ENCODE results near the gene RTBDN. TPM values are rescaled to one million over a fixed set of nuclear protein-coding genes. Genes with fewer than 3 reads are reported as not detected.
"Not testable (repeated sequence)": the region's sequence is repeated elsewhere in the genome, so short reads cannot be mapped to it uniquely, and the experiment has no call there.

RTBDN gene
- polyA plus RNA-seq, 4 donors: 0.64 to 1.7 (median 0.67) TPM; not detected in 1

DNA sequence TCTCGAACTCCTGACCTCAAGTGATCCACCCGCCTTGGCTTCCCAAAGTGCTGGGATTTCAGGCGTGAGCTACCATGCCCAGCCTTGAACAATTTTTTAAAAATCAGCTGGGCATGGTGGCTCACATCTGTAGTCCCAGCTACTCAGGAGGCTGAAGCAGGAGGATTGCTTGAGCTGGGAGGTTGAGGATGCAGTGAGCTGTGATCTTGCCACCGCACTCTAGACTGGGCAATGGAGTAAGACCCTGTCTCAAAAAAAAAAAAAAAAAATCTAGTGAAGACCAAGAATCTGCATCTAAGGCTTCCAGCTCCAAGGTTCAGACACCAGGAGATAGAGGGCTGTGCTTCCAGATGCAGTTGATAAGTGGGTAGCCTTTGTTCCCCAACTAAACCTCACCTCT lies 29.8 kb upstream of the RTBDN start:
- WGBS, 3 donors: 86 to 91% (median 88%) methylated on average over 4 of the region's 4 CpGs
- H3K27me3 ChIP-seq (ENCODE audit: control insufficient read depth in 3 of 3, insufficient read depth in 3 of 3, low read length in 3 of 3): peaks cover 0 to 3% (median 0%) of the 10 kb centered on the region in 3 donors
- DNase-seq (no peak), FAIRE-seq (no peak)
- H3K36me3 ChIP-seq (ENCODE audit: control insufficient read depth in 3 of 3, insufficient read depth in 2 of 3, low read depth in 1 of 3, low read length in 3 of 3): no peaks in the 10 kb centered on the region
- no peak overlapping the region for H3K4me3 ChIP-seq (ENCODE audit: low read depth in 1 of 3, low read length in 3 of 3)
- H3K9me3 ChIP-seq (ENCODE audit: control insufficient read depth in 2 of 2, insufficient read depth in 1 of 2, low read depth in 1 of 2, low read length in 1 of 2): no peaks in the 10 kb centered on the region
- no peak overlapping the region for H3K27ac ChIP-seq (ENCODE audit: low read depth in 1 of 3, low read length in 2 of 3)
- no peaks in the 10 kb centered on the region for H3K4me1 ChIP-seq (ENCODE audit: control insufficient read depth in 3 of 3, insufficient read depth in 2 of 3, low read depth in 1 of 3, low read length in 2 of 3)

DNA sequence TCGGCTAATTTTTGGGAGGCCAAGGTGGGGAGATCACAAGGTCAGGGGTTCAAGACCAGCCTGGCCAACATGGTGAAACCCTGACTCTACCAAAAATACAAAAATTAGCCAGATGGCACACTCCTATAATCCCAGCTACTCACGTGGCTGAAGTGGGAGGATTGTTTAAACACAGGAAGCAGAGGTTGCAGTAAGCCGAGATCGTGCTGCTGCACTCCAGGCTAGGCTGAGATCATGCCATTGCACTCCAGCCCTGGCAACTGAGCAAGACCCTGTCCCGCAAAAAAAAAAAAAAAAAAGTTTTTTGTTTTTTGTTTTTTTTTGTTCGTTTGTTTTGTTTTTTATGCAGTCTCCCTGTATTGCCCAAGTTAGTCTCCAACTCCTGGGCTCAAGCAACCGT lies 25.2 kb upstream of the RTBDN start:
- DNase-seq: no peak
- Histone ChIP-seq H3K27me3 (ENCODE audit: control insufficient read depth in 3 of 3, insufficient read depth in 3 of 3, low read length in 3 of 3) (no peaks in the 10 kb centered on the region), H3K4me1 (ENCODE audit: control insufficient read depth in 3 of 3, insufficient read depth in 2 of 3, low read depth in 1 of 3, low read length in 2 of 3) (no peaks in the 10 kb centered on the region), H3K36me3 (ENCODE audit: control insufficient read depth in 3 of 3, insufficient read depth in 2 of 3, low read depth in 1 of 3, low read length in 3 of 3) (no peaks in the 10 kb centered on the region), H3K27ac (ENCODE audit: low read depth in 1 of 3, low read length in 2 of 3) (no peak overlapping the region), H3K9me3 (ENCODE audit: control insufficient read depth in 2 of 2, insufficient read depth in 1 of 2, low read depth in 1 of 2, low read length in 1 of 2) (no peaks in the 10 kb centered on the region), H3K4me3 (ENCODE audit: low read depth in 1 of 3, low read length in 3 of 3) (no peak overlapping the region)
- 59 to 61% (median 60%) methylated on average over 6 to 7 of the region's 7 CpGs for WGBS, 3 donors
- FAIRE-seq: no peak

DNA sequence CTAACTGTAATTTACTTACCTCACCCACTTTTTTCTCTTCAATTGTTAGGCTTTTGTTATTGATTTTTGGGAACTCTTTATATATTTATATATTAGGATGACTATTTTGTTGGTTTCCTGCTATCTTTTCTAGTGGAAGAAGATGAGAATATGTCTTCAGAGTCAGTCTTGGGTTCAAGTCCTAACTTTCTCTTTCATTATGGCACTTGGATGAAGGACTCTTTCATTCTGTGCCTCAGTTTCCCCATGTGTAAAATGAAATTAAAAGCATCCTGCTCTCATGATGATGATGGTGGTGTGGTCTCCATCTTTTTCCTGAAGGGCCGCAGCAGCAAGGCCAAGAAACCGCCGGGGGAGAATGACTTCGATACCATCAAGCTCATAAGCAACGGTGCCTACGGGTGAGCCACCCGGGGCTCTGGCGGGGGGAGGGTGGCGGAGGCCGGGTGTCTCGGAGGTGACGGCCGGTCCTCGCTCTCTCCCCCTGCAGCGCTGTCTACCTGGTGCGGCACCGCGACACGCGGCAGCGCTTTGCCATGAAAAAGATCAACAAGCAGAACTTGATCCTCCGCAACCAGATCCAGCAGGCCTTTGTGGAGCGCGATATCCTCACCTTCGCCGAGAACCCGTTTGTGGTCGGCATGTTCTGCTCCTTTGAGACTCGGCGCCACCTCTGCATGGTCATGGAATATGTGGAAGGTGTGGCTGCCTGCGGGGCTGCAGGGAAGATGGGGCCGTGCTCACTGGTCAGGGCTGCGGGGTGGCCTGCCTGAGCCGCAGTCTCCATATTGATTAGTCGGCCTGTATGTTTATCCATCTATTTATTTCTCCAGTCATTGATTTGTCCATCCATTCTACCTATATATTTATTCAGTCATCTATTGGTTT lies 23.9 kb upstream of the RTBDN start:
- no peaks in the 10 kb centered on the region for H3K4me1 ChIP-seq (ENCODE audit: control insufficient read depth in 3 of 3, insufficient read depth in 2 of 3, low read depth in 1 of 3, low read length in 2 of 3)
- DNase-seq: no peak
- H3K27ac ChIP-seq (ENCODE audit: low read depth in 1 of 3, low read length in 2 of 3): no peak overlapping the region
- no peaks in the 10 kb centered on the region for H3K36me3 ChIP-seq (ENCODE audit: control insufficient read depth in 3 of 3, insufficient read depth in 2 of 3, low read depth in 1 of 3, low read length in 3 of 3)
- FAIRE-seq: no peak
- no peak overlapping the region for H3K4me3 ChIP-seq (ENCODE audit: low read depth in 1 of 3, low read length in 3 of 3)
- H3K27me3 ChIP-seq (ENCODE audit: control insufficient read depth in 3 of 3, insufficient read depth in 3 of 3, low read length in 3 of 3): no peaks in the 10 kb centered on the region
- WGBS, 3 donors: 92 to 94% (median 93%) methylated on average over 35 of the region's 35 CpGs
- H3K9me3 ChIP-seq (ENCODE audit: control insufficient read depth in 2 of 2, insufficient read depth in 1 of 2, low read depth in 1 of 2, low read length in 1 of 2): no peaks in the 10 kb centered on the region

DNA sequence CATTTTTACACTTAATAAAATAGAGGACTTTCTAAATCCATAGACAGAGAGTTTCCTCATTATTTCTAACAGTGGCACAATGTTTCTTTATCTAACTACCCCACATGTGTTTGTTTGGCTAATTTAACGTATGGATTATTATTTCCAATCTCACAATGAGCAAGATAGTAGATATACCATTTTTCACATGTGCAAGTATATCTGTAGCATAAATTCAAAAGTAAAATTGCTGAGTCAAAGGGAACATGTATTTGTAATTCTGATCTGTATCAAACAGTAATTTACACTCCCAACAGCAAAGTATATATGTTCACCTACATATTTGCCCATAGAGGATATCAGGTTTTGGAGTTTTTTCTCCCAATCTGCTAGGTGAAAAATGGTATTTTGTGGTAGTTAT lies 22.3 kb upstream of the RTBDN start:
- Histone ChIP-seq H3K4me3 (ENCODE audit: low read depth in 1 of 3, low read length in 3 of 3) (no peak overlapping the region), H3K4me1 (ENCODE audit: control insufficient read depth in 3 of 3, insufficient read depth in 2 of 3, low read depth in 1 of 3, low read length in 2 of 3) (no peaks in the 10 kb centered on the region), H3K27me3 (ENCODE audit: control insufficient read depth in 3 of 3, insufficient read depth in 3 of 3, low read length in 3 of 3) (no peaks in the 10 kb centered on the region), H3K36me3 (ENCODE audit: control insufficient read depth in 3 of 3, insufficient read depth in 2 of 3, low read depth in 1 of 3, low read length in 3 of 3) (no peaks in the 10 kb centered on the region), H3K9me3 (ENCODE audit: control insufficient read depth in 2 of 2, insufficient read depth in 1 of 2, low read depth in 1 of 2, low read length in 1 of 2) (no peaks in the 10 kb centered on the region), H3K27ac (ENCODE audit: low read depth in 1 of 3, low read length in 2 of 3) (no peak overlapping the region)
- DNase-seq (no peak), FAIRE-seq (no peak)
- WGBS, 3 donors: 42 to 65% (median 47%) methylated on average over 1 of the region's 1 CpG

DNA sequence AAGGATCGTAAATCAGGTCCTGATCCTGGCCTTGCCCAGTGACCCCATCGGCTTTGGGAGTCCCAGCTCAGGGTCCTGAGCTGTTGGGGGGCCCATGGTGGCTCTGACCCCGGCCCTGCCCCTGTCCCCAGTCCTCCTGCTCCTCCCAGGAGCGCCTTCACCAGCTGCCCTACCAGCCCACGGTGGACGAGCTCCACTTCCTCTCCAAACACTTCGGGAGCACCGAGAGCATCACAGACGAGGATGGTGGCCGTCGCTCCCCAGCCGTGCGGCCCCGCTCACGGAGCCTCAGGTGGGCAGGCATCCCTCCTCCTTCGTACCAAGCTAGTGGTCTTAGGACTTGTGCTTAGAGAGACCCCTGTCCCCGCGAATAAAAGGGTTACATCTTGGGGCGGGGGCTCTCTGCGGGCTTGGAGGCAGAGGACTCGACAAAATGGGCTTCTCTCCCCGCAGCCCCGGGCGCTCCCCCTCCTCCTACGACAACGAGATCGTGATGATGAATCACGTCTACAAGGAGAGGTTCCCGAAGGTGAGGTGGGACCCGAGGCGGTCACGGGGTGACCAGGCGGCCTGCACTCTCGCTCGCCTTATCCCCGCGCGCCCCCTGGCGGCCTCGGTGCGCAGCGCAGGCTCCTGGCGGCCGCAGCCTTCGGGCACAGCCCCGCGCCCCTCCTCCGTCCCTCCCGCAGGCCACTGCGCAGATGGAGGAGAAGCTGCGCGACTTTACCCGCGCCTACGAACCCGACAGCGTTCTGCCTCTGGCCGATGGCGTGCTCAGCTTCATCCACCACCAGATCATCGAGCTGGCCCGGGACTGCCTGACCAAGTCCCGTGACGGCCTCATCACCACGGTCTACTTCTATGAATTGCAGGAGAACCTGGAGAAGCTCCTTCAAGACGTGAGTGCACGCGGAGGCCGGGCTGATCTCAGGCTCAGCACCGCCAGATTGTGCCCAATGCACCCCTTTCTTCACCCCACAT lies 13.1 kb upstream of the RTBDN start:
- peaks cover 0 to 31% (median 4%) of the 10 kb centered on the region in 3 donors for H3K27me3 ChIP-seq (ENCODE audit: control insufficient read depth in 3 of 3, insufficient read depth in 3 of 3, low read length in 3 of 3)
- no peaks in the 10 kb centered on the region for H3K9me3 ChIP-seq (ENCODE audit: control insufficient read depth in 2 of 2, insufficient read depth in 1 of 2, low read depth in 1 of 2, low read length in 1 of 2)
- FAIRE-seq: no peak
- H3K4me3 ChIP-seq (ENCODE audit: low read depth in 1 of 3, low read length in 3 of 3): no peak overlapping the region
- WGBS, 3 donors: 9 to 12% (median 11%) methylated on average over 53 to 69 of the region's 69 CpGs
- peaks cover 0 to 7% (median 0%) of the 10 kb centered on the region in 3 donors for H3K4me1 ChIP-seq (ENCODE audit: control insufficient read depth in 3 of 3, insufficient read depth in 2 of 3, low read depth in 1 of 3, low read length in 2 of 3)
- no peak overlapping the region for H3K27ac ChIP-seq (ENCODE audit: low read depth in 1 of 3, low read length in 2 of 3)
- peak; percentile 72 to 91 for DNase-seq
- no peaks in the 10 kb centered on the region for H3K36me3 ChIP-seq (ENCODE audit: control insufficient read depth in 3 of 3, insufficient read depth in 2 of 3, low read depth in 1 of 3, low read length in 3 of 3)

DNA sequence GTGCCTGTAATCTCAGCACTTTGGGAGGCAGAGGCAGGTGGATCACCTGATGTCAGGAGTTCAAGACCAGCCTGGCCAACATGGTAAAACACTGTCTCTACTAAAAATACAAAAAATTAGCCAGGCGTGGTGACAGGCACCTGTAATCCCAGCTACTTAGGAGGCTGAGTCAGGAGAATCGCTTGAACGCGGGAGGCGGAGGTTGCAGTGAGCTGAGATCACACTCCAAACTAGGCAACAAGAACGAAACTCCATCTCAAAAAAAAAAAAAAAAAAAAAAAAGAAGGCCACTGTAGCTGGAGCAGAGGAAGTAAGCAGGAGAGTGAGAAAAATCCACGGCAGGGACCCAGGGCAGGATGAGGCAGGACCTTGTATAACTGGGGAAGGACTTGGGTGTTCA lies 12.2 kb upstream of the RTBDN start:
- 71 to 82% (median 78%) methylated on average over 7 of the region's 7 CpGs for WGBS, 3 donors
- not testable (repeated sequence) for H3K27ac ChIP-seq (ENCODE audit: low read depth in 1 of 3, low read length in 2 of 3); DNase-seq; FAIRE-seq; H3K36me3 ChIP-seq (ENCODE audit: control insufficient read depth in 3 of 3, insufficient read depth in 2 of 3, low read depth in 1 of 3, low read length in 3 of 3); H3K4me1 ChIP-seq (ENCODE audit: control insufficient read depth in 3 of 3, insufficient read depth in 2 of 3, low read depth in 1 of 3, low read length in 2 of 3); H3K9me3 ChIP-seq (ENCODE audit: control insufficient read depth in 2 of 2, insufficient read depth in 1 of 2, low read depth in 1 of 2, low read length in 1 of 2); H3K4me3 ChIP-seq (ENCODE audit: low read depth in 1 of 3, low read length in 3 of 3)
- peaks cover 0 to 37% (median 9%) of the 10 kb centered on the region in 3 donors for H3K27me3 ChIP-seq (ENCODE audit: control insufficient read depth in 3 of 3, insufficient read depth in 3 of 3, low read length in 3 of 3)

DNA sequence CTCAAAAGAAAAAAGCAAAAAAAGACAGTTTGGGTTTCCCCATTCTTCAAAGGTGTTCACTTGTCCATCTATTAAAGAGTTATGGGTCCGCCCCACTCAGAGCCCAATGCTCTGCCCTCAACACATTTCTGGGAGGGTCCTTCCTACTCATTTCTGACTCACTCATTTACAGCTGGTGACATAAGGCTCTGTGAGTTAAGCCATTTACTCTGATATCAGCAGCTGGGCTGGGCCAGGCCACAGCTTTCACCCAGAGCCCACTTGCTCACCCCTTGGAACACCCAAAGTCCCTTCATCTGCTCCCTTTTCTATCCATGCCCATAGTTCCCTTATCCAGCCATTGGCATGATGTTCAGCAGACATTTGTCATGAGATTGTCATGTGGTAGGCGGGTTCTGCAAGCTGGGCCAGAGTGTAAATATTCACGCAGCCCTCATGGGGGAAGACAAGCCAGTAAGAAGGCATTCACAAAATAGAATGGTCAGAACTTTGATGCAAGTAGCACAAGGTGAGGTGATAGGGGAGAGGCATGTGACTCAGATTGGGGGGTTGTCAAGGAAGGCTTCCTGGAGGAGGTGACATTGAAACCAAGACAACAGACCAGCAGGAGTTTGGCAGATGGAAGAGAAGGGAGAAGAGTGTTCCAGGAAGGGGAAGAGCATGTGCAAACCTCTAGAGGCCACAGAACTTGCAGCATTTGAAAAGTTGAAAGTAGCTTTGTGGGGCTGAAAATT lies 9.8 kb upstream of the RTBDN start:
- 66 to 81% (median 67%) methylated on average over 3 of the region's 3 CpGs for whole genome bisulfite sequencing, 3 donors
- no peak overlapping the region for H3K4me3 ChIP-seq (ENCODE audit: low read depth in 1 of 3, low read length in 3 of 3)
- H3K4me1 ChIP-seq (ENCODE audit: control insufficient read depth in 3 of 3, insufficient read depth in 2 of 3, low read depth in 1 of 3, low read length in 2 of 3): peaks cover 0 to 11% (median 0%) of the 10 kb centered on the region in 3 donors
- H3K27ac ChIP-seq (ENCODE audit: low read depth in 1 of 3, low read length in 2 of 3): no peak overlapping the region
- peaks cover 0 to 61% (median 24%) of the 10 kb centered on the region in 3 donors for H3K27me3 ChIP-seq (ENCODE audit: control insufficient read depth in 3 of 3, insufficient read depth in 3 of 3, low read length in 3 of 3)
- FAIRE-seq (no peak), DNase-seq (no peak)
- H3K9me3 ChIP-seq (ENCODE audit: control insufficient read depth in 2 of 2, insufficient read depth in 1 of 2, low read depth in 1 of 2, low read length in 1 of 2): no peaks in the 10 kb centered on the region
- no peaks in the 10 kb centered on the region for H3K36me3 ChIP-seq (ENCODE audit: control insufficient read depth in 3 of 3, insufficient read depth in 2 of 3, low read depth in 1 of 3, low read length in 3 of 3)

DNA sequence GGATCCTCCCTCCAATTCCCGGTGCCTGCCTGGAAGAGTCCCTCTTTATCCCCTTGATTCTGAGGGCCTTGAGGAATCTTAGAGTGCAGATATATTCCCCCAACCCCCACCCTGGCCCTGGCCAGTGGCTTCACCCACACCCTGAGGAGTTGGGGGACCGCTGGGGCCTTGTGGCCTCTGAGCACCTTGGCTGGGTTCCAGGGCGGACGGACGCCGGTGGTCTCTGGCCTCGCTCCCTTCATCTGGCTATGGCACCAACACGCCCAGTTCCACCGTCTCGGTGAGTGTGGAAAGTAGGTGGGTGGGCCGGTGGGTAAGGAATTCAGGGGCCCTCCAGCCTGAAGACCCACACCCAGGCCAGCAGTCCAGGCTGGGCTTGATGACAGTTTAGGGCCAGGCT lies 8.9 kb upstream of the RTBDN start:
- Histone ChIP-seq H3K4me1 (ENCODE audit: control insufficient read depth in 3 of 3, insufficient read depth in 2 of 3, low read depth in 1 of 3, low read length in 2 of 3) (peaks cover 0 to 11% (median 0%) of the 10 kb centered on the region in 3 donors), H3K27me3 (ENCODE audit: control insufficient read depth in 3 of 3, insufficient read depth in 3 of 3, low read length in 3 of 3) (peaks cover 0 to 69% (median 27%) of the 10 kb centered on the region in 3 donors), H3K36me3 (ENCODE audit: control insufficient read depth in 3 of 3, insufficient read depth in 2 of 3, low read depth in 1 of 3, low read length in 3 of 3) (no peaks in the 10 kb centered on the region)

More for the DNA sequence above, 8.9 kb upstream of the RTBDN start:
- Histone ChIP-seq H3K9me3 (ENCODE audit: control insufficient read depth in 2 of 2, insufficient read depth in 1 of 2, low read depth in 1 of 2, low read length in 1 of 2) (no peaks in the 10 kb centered on the region), H3K4me3 (ENCODE audit: low read depth in 1 of 3, low read length in 3 of 3) (no peak overlapping the region), H3K27ac (ENCODE audit: low read depth in 1 of 3, low read length in 2 of 3) (no peak overlapping the region)
- DNase-seq: no peak
- no peak for FAIRE-seq
- WGBS, 3 donors: 75 to 85% (median 78%) methylated on average over 11 of the region's 11 CpGs

Measured in small intestine (tissue), 7 donors.